ENCODE measurements around the gene ZFP91. TPM values are rescaled to one million over a fixed set of nuclear protein-coding genes. Genes with fewer than 3 reads are reported as not detected.

ZFP91 gene
- total RNA-seq, 3 donors from 2014 or later = 70.0 to 93.9 (median 75.3) TPM

DNA sequence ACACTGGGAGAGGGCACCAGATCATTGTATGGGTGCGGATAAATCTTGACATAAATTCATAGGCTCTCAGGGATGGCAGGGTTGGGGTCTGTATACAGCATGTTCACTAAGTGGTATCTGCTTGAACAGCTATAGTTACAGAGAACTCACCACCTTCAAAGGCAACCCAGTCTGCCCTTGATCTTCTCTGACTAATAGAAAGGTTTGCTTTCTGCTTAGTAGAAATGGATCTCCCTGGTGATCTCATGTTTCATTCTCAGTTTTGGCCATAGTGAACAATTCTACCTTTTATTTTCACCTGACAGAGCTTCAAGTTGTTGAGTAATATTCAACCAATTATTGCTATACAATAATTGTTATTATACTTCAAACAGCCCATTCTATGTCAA, 76.0 kb downstream of the ZFP91 start:
- DNase-seq = no peak
- TF ChIP-seq, protein P1, sequence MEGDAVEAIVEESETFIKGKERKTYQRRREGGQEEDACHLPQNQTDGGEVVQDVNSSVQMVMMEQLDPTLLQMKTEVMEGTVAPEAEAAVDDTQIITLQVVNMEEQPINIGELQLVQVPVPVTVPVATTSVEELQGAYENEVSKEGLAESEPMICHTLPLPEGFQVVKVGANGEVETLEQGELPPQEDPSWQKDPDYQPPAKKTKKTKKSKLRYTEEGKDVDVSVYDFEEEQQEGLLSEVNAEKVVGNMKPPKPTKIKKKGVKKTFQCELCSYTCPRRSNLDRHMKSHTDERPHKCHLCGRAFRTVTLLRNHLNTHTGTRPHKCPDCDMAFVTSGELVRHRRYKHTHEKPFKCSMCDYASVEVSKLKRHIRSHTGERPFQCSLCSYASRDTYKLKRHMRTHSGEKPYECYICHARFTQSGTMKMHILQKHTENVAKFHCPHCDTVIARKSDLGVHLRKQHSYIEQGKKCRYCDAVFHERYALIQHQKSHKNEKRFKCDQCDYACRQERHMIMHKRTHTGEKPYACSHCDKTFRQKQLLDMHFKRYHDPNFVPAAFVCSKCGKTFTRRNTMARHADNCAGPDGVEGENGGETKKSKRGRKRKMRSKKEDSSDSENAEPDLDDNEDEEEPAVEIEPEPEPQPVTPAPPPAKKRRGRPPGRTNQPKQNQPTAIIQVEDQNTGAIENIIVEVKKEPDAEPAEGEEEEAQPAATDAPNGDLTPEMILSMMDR (IDR thresholded peaks at IDR 0.05) = no peak
- intact Hi-C loops (cut with DNase I, micrococcal nuclease) = no loop called here
- Histone ChIP-seq H3K4me3 (no peak overlapping the region), H3K4me1 (ENCODE audit: low read depth) (no peaks in the 10 kb centered on the region), H3K9me3 (no peaks in the 10 kb centered on the region), H3K36me3 (ENCODE audit: low read depth) (no peaks in the 10 kb centered on the region)
- ATAC-seq = no peak

DNA sequence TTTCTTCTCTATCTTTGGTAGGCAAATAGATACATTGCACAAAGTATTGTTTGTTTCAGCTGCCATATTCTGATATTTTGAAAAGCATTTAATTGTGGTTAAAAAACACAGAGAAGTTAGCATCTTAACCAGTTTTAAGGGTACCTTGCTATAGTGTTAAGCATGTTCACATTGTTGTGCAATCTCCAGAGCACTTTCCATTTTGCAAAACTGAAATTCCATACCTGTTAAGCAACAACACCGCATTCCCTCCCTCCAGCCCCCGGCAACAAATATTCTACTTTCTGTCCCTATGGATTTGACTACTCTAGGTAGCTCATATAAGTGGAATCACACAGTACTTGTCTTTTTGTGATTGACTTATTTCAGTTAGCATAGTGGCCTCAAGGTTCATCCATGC, 77.5 kb downstream of the ZFP91 start:
- ATAC-seq = no peak
- DNase-seq = no peak
- H3K4me3 ChIP-seq = no peak overlapping the region
- no peaks in the 10 kb centered on the region for H3K4me1 ChIP-seq (ENCODE audit: low read depth)
- H3K36me3 ChIP-seq (ENCODE audit: low read depth) = no peaks in the 10 kb centered on the region
- TF ChIP-seq, protein P1 (IDR thresholded peaks at IDR 0.05) = no peak
- intact Hi-C loops (cut with DNase I, micrococcal nuclease) = no loop called here
- no peaks in the 10 kb centered on the region for H3K9me3 ChIP-seq

DNA sequence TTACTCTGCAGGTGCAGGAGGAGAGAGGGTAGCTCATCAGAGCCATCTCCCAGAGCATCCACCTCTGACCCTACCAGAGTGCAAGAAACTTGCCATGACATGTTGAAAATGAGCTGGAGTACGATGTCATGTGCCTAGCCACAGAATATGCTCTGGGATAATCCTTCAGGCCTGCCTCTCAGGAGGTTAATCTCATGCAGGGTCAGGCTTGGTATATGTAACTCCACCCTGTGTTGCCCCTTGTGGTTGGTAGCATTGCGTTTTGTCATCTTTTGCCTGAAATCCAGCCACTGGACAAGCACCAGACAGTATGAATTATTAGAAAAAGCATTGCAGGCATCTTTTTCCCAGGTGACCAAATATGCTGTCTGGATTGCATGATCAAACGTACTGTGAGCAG, 79.8 kb downstream of the ZFP91 start:
- DNase-seq (no peak), ATAC-seq (no peak)
- no peaks in the 10 kb centered on the region for H3K4me1 ChIP-seq (ENCODE audit: low read depth)
- no peaks in the 10 kb centered on the region for H3K36me3 ChIP-seq (ENCODE audit: low read depth)
- intact Hi-C loops (cut with DNase I, micrococcal nuclease) = no loop called here
- no peaks in the 10 kb centered on the region for H3K9me3 ChIP-seq
- TF ChIP-seq, protein P1 (IDR thresholded peaks at IDR 0.05) = no peak
- H3K4me3 ChIP-seq = no peak overlapping the region

DNA sequence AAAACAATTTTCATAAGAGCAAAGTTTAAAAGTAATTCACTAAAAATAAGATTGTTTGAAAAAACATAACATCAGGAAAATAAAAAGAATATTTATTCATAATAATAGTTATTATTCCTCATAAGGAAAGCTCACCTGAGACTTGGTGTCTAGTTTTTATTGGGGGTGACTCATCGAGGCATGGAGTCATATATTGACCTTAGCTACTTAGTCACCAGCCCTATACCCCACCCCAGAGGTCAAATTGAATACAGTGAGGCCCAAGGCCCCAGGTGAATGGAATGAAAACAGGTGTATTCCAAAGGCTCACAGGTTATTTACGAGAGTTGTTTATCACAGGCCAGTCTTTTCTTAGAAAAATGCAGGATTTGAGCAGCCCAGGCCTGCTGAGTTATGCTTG, 80.5 kb downstream of the ZFP91 start:
- no peaks in the 10 kb centered on the region for H3K4me1 ChIP-seq (ENCODE audit: low read depth)
- H3K9me3 ChIP-seq = no peaks in the 10 kb centered on the region
- ATAC-seq (peak; percentile 92), DNase-seq (no peak)
- TF ChIP-seq, protein P1 (IDR thresholded peaks at IDR 0.05) = no peak
- intact Hi-C loops (cut with DNase I, micrococcal nuclease) = no loop called here
- H3K36me3 ChIP-seq (ENCODE audit: low read depth) = no peaks in the 10 kb centered on the region
- no peak overlapping the region for H3K4me3 ChIP-seq

DNA sequence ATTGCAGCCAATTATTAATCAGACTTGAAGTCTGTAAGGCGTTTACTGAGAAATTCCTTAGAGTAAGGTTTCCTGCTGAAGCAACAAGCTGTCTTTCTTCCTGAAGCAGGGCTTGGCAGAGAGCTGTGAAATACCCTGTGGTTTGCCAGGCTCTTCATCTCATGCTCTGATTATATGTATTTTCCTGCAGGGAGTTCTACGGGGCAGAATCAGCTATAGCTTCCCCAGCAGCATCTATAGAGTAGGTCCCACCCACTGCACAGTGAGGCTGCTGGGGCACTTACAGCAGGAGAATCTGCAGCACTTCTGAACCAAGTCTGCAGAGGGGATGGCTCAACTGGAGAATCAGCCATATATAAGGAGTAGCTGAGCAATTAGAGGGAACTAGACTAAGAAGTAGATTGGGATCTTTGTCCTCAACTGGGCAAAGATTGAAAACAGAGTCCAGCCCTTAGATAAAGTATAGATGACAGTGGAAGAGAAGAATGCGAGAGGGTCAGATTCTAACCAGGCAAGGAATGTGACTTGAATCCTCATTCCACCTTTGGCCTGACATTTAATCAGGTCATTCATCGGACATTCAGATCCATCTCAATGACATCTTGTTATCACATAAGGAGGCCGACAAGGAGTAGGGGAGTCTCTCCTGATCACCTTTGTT, 81.2 kb downstream of the ZFP91 start:
- Histone ChIP-seq H3K36me3 (ENCODE audit: low read depth) (no peaks in the 10 kb centered on the region), H3K9me3 (no peaks in the 10 kb centered on the region), H3K4me1 (ENCODE audit: low read depth) (no peaks in the 10 kb centered on the region), H3K4me3 (no peak overlapping the region)
- TF ChIP-seq, protein P1 (IDR thresholded peaks at IDR 0.05) = no peak
- intact Hi-C loops (cut with DNase I, micrococcal nuclease) = no loop called here
- DNase-seq = no peak
- peak; percentile 38 for ATAC-seq

Other genes starting within 250 kb of the ZFP91 start
- not detected for gene OR5B17, start 220.0 kb upstream of the ZFP91 start, total RNA-seq
- gene OR5B3, start 172.2 kb upstream of the ZFP91 start, total RNA-seq = not detected
- not detected for gene OR5B2, start 150.9 kb upstream of the ZFP91 start, total RNA-seq
- gene OR5B12, start 136.8 kb upstream of the ZFP91 start, total RNA-seq = not detected
- gene OR5B21, start 71.0 kb upstream of the ZFP91 start, total RNA-seq = not detected
- gene LPXN, start 3.2 kb upstream of the ZFP91 start, total RNA-seq = 10 to 100 TPM; 10.7 to 20.1 (median 12.7) TPM
- 1 to 10 TPM; 2.0 to 2.6 (median 2.5) TPM for gene CNTF, start 43.6 kb downstream of the ZFP91 start, total RNA-seq
- gene GLYAT, start 152.9 kb downstream of the ZFP91 start, total RNA-seq = not detected

Data from mucosa of descending colon (tissue), 3 donors.